Activated CD4-positive, alpha-beta T cell treated with anti-CD3 and anti-CD28 coated beads for 36 hours (primary cell): ENCODE measurements around the gene ATP5ME. TPM values are rescaled to one million over a fixed set of nuclear protein-coding genes. Genes with fewer than 3 reads are reported as not detected.
"Not testable (repeated sequence)": the region's sequence is repeated elsewhere in the genome, so short reads cannot be mapped to it uniquely, and the experiment has no call there.

Experiments
- ATAC-seq: fragments of 200-7000 bp; cut with Tn5 transposase; one replicate; pipeline ENCODE4 v1.10.0; 2021; ENCODE audit warnings: mild to moderate bottlenecking, moderate library complexity
- CTCF ChIA-PET: fragments of 350-600 bp; sonication (Branson Sonifier 250); formaldehyde crosslinking; loops from one replicate; lab custom pipeline; 2021; ENCODE audit warnings: antibody characterized with exemption; lab: Charles Lee
- POLR2A ChIA-PET: fragments of 350-600 bp; sonication (Branson Sonifier 250); formaldehyde crosslinking; loops from one replicate; lab custom pipeline; 2021; ENCODE audit warnings: antibody characterized with exemption, inconsistent platforms; lab: Charles Lee
- DNase-seq: peaks from one replicate; pipeline ENCODE4 v3.0.0-alpha.2; 2020
- H3K27ac Mint-ChIP-seq: one replicate; pipeline ENCODE4 v1.8.0; 2021; ENCODE audit warnings: mixed read lengths
- H3K27me3 Mint-ChIP-seq: one replicate; pipeline ENCODE4 v1.8.0; 2021; ENCODE audit warnings: mixed read lengths
- H3K36me3 Mint-ChIP-seq: one replicate; pipeline ENCODE4 v1.8.0; 2021; ENCODE audit warnings: low read depth, mixed read lengths
- H3K4me1 Mint-ChIP-seq: one replicate; pipeline ENCODE4 v1.8.0; 2021; ENCODE audit warnings: mixed read lengths
- H3K4me3 Mint-ChIP-seq: one replicate; pipeline ENCODE4 v1.8.0; 2021; ENCODE audit warnings: mild to moderate bottlenecking, moderate library complexity, mixed read lengths
- H3K9me3 Mint-ChIP-seq: one replicate; pipeline ENCODE4 v1.8.0; 2021; ENCODE audit warnings: low read depth, mixed read lengths
- intact Hi-C, 2 experiments: fragments of 100-400 bp; cut with DNase I in 1 of 2; cut with micrococcal nuclease in 1 of 2; formaldehyde crosslinking; loops; one replicate each; pipeline versions ENCODE4 v1.14.2 to v1.15.1; 2022 to 2024; cut with DNase I, micrococcal nuclease
- total RNA-seq, 2 experiments: library from RNA; stranded (reverse); gene quantifications; one replicate each; pipeline ENCODE4 v1.2.3, GENCODE V29; 2021

The ATP5ME gene
- total RNA-seq, 2 experiments from 2014 or later: 147 to 210 TPM

- Mint-ChIP-seq H3K27me3 (no peaks in the 10 kb centered on the region), H3K9me3 (no peaks in the 10 kb centered on the region), H3K36me3 (peaks cover 13% of the 10 kb centered on the region), H3K4me3 (peak overlapping the region; percentile 80), H3K4me1 (peaks cover 17% of the 10 kb centered on the region), H3K27ac (no peak overlapping the region)
- no peak for ATAC-seq
- ChIA-PET CTCF (no interaction called here), POLR2A (interaction anchor here (0.5 kb wide), 1 partner anchor 152 kb away, joined by 4 read pairs; no protein-coding TSS in a partner anchor)
- peak; percentile 46 for DNase-seq
- intact Hi-C loops: loop anchor here (10.0 kb wide), 2 partner anchors 171 to 1199 kb away; partner anchors contain the start of gene NSD2 (in 1 of the 2)
Measured at GRCh38 chr4:675980-676870, 2.1 kb upstream of the ATP5ME start.

- peak; percentile 39 for DNase-seq
- CTCF ChIA-PET: interaction anchor here (0.6 kb wide), 1 partner anchor 72 kb away, joined by 4 read pairs; no protein-coding TSS in a partner anchor
- POLR2A ChIA-PET: no interaction called here
- H3K27ac Mint-ChIP-seq: peak overlapping the region; percentile 78
- intact Hi-C loops: loop anchor here (10.0 kb wide), 2 partner anchors 170 to 1200 kb away; partner anchors contain the start of gene NSD2 (in 1 of the 2)
- H3K4me3 Mint-ChIP-seq: peak overlapping the region; percentile 80
- no peaks in the 10 kb centered on the region for H3K27me3 Mint-ChIP-seq
- H3K4me1 Mint-ChIP-seq: peaks cover 13% of the 10 kb centered on the region
- peaks cover 21% of the 10 kb centered on the region for H3K36me3 Mint-ChIP-seq
- no peaks in the 10 kb centered on the region for H3K9me3 Mint-ChIP-seq
- peak; percentile 4 for ATAC-seq
Measured at GRCh38 chr4:675036-675882, 1.2 kb upstream of the ATP5ME start.

GRCh38 chr4:673349-674091 is 556 bp downstream of the ATP5ME start:
- DNase-seq (peak; percentile 38), ATAC-seq (no peak)
- peaks cover 21% of the 10 kb centered on the region for H3K36me3 Mint-ChIP-seq
- H3K27me3 Mint-ChIP-seq: no peaks in the 10 kb centered on the region
- intact Hi-C loops: loop anchor here (1.0 to 10.0 kb wide), 17 partner anchors 10 to 1201 kb away; partner anchors contain the start of genes PCGF3 (in 2 of the 2), GAK (in 1 of the 2), NSD2 (in 1 of the 2) and PIGG (in 1 of the 2)
- no peaks in the 10 kb centered on the region for H3K9me3 Mint-ChIP-seq
- POLR2A ChIA-PET: interaction anchor here (1.0 kb wide), 1 partner anchor 9 kb away, joined by 8 read pairs; no protein-coding TSS in a partner anchor
- peak overlapping the region; percentile 80 for H3K4me3 Mint-ChIP-seq
- CTCF ChIA-PET: interaction anchor here (0.6 to 1.0 kb wide), 3 partner anchors 18 to 125 kb away, joined by 3 to 4 read pairs (median 3); no protein-coding TSS in a partner anchor
- H3K4me1 Mint-ChIP-seq: peaks cover 13% of the 10 kb centered on the region
- peak overlapping the region; percentile 78 for H3K27ac Mint-ChIP-seq

- Mint-ChIP-seq H3K36me3 (peaks cover 21% of the 10 kb centered on the region), H3K27ac (no peak overlapping the region), H3K27me3 (no peaks in the 10 kb centered on the region), H3K4me1 (peaks cover 13% of the 10 kb centered on the region), H3K9me3 (no peaks in the 10 kb centered on the region), H3K4me3 (no peak overlapping the region)
- intact Hi-C loops: loop anchor here (5.0 to 10.0 kb wide), 6 partner anchors 69 to 1203 kb away; partner anchors contain the start of genes NSD2 (in 1 of the 2) and ZNF718 (in 1 of the 2)
- DNase-seq (no peak), ATAC-seq (no peak)
- CTCF ChIA-PET: no interaction called here
- POLR2A ChIA-PET: no interaction called here
Measured at GRCh38 chr4:671769-672168, 2.3 kb downstream of the ATP5ME start.

- DNase-seq, H3K4me3 Mint-ChIP-seq, ATAC-seq, H3K27ac Mint-ChIP-seq, H3K27me3 Mint-ChIP-seq, POLR2A ChIA-PET, CTCF ChIA-PET, H3K9me3 Mint-ChIP-seq: not testable (repeated sequence)
- intact Hi-C loops: loop anchor here (5.0 to 10.0 kb wide), 6 partner anchors 68 to 1205 kb away; partner anchors contain the start of genes NSD2 (in 1 of the 2) and ZNF718 (in 1 of the 2)
- Mint-ChIP-seq H3K4me1 (peaks cover 15% of the 10 kb centered on the region), H3K36me3 (peaks cover 21% of the 10 kb centered on the region)
Measured at GRCh38 chr4:669806-670559, 4.1 kb downstream of the ATP5ME start.

GRCh38 chr4:668219-668618 is 5.9 kb downstream of the ATP5ME start:
- ATAC-seq, DNase-seq, H3K27ac Mint-ChIP-seq, H3K27me3 Mint-ChIP-seq, intact Hi-C loops, H3K9me3 Mint-ChIP-seq, CTCF ChIA-PET, H3K4me3 Mint-ChIP-seq, POLR2A ChIA-PET: not testable (repeated sequence)
- peaks cover 19% of the 10 kb centered on the region for H3K36me3 Mint-ChIP-seq
- H3K4me1 Mint-ChIP-seq: peaks cover 17% of the 10 kb centered on the region

GRCh38 chr4:667545-667925 is 6.5 kb downstream of the ATP5ME start:
- intact Hi-C loops: no loop called here
- POLR2A ChIA-PET: interaction anchor here (1.2 kb wide), 1 partner anchor 14 kb away, joined by 3 read pairs; no protein-coding TSS in a partner anchor
- Mint-ChIP-seq H3K27me3 (no peaks in the 10 kb centered on the region), H3K4me3 (no peak overlapping the region), H3K4me1 (peaks cover 17% of the 10 kb centered on the region), H3K9me3 (no peaks in the 10 kb centered on the region), H3K36me3 (peaks cover 16% of the 10 kb centered on the region), H3K27ac (no peak overlapping the region)
- CTCF ChIA-PET: no interaction called here
- no peak for ATAC-seq
- no peak for DNase-seq

GRCh38 chr4:666822-667544 is 7.1 kb downstream of the ATP5ME start:
- CTCF ChIA-PET: no interaction called here
- no peaks in the 10 kb centered on the region for H3K9me3 Mint-ChIP-seq
- DNase-seq (no peak), ATAC-seq (no peak)
- H3K4me3 Mint-ChIP-seq: no peak overlapping the region
- peaks cover 13% of the 10 kb centered on the region for H3K36me3 Mint-ChIP-seq
- POLR2A ChIA-PET: interaction anchor here (1.2 kb wide), 1 partner anchor 14 kb away, joined by 3 read pairs; no protein-coding TSS in a partner anchor
- intact Hi-C loops: no loop called here
- H3K27ac Mint-ChIP-seq: no peak overlapping the region
- peaks cover 14% of the 10 kb centered on the region for H3K4me1 Mint-ChIP-seq
- no peaks in the 10 kb centered on the region for H3K27me3 Mint-ChIP-seq

GRCh38 chr4:666436-666810 is 7.7 kb downstream of the ATP5ME start:
- Mint-ChIP-seq H3K27ac (no peak overlapping the region), H3K36me3 (peaks cover 10% of the 10 kb centered on the region), H3K4me1 (peaks cover 14% of the 10 kb centered on the region), H3K9me3 (no peaks in the 10 kb centered on the region), H3K4me3 (no peak overlapping the region), H3K27me3 (no peaks in the 10 kb centered on the region)
- POLR2A ChIA-PET: interaction anchor here (1.2 kb wide), 1 partner anchor 13 kb away, joined by 3 read pairs; no protein-coding TSS in a partner anchor
- CTCF ChIA-PET: no interaction called here
- no peak for ATAC-seq
- intact Hi-C loops: no loop called here
- no peak for DNase-seq
